Measurements from ENCODE around the gene FRAT2.

- TF ChIP-seq CTCF (conservative IDR thresholded peaks at IDR 0.05; ENCODE audit: low read length): no peak
- no peak for TF ChIP-seq EZH2phosphoT487 (IDR thresholded peaks at IDR 0.05; ENCODE audit: borderline replicate concordance)
Measured at GRCh38 chr10:97300980-97301379, 33.5 kb downstream of the FRAT2 start.
